Amygdala (tissue), 56 donors: ENCODE measurements around the gene TMEM139.

Experiments
- DNase-seq, 56 donors: peaks; one replicate each; lab custom pipeline; 2025; lab: John Stamatoyannopoulos, UW

TMEM139 gene

GRCh38 chr7:143321242-143321641 is 36.5 kb downstream of the TMEM139 start:
- DNase-seq: no peak

DNA sequence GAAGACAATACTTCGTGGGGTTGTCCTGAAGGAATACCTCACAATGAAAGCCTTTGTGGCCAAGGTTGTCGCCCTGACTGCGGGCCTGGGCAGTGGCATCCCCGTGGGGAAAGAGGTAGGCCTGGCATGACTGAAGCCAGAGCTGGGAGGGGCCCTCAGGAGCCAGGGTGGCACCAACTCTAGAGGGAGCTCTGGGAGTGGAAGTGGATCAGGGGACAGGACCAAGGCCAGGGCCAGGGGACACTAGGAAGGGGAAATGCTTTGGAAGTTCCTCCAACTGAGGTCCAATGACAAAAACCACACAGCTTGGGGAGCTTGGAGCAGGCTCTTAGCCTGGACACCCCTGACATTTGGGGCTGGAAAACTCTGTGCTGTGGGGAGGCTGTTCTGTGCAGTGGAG is 37.0 kb downstream of the TMEM139 start:
- peak in 9 of 56 donors; percentile 1 to 19 (median 11) for DNase-seq

DNA sequence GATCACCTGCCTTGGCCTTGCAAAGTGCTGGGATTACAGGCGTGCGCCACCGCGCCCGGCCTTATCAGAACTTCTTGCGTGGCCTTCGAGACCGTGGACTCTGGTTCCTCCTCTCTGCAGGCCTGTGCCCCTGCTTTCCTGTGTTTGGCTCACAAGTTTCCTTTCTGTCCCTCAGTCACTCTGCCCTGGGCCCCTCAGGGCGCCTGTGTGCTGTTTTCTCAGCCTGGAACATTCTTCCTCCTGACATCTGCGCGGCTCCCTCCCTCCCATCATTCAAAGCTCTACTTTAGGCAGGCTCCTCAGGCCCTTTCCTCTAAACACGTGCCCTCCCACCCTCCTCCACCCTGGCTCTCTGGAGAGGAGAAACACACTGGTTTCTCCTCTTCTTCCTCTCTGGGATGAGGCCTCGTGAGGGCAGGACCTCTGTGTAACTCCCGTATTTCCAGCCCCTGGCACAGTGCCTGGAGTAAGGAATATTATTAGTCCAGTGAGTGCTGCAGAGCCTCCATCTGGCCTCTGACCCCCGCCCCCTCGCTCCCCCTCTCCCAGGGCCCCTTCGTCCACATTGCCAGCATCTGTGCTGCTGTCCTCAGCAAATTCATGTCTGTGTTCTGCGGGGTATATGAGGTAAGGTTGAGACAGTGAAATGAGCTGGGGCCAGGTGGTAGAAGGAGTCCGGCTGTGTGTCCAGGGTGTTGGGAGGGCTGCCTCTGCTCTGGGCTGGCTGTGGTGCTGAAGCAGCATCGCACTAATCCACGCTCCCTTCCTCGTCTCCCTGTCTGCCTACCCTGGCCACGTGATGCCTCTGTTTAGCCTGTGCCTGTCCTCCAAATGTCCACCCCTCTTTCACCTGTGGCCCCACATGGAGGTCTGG is 38.2 kb downstream of the TMEM139 start:
- DNase-seq: no peak

GRCh38 chr7:143323653-143324052 is 38.9 kb downstream of the TMEM139 start:
- no peak for DNase-seq

GRCh38 chr7:143325240-143325639 is 40.5 kb downstream of the TMEM139 start:
- no peak for DNase-seq

- DNase-seq: no peak
Observed at GRCh38 chr7:143327903-143328302, 43.1 kb downstream of the TMEM139 start.

DNA sequence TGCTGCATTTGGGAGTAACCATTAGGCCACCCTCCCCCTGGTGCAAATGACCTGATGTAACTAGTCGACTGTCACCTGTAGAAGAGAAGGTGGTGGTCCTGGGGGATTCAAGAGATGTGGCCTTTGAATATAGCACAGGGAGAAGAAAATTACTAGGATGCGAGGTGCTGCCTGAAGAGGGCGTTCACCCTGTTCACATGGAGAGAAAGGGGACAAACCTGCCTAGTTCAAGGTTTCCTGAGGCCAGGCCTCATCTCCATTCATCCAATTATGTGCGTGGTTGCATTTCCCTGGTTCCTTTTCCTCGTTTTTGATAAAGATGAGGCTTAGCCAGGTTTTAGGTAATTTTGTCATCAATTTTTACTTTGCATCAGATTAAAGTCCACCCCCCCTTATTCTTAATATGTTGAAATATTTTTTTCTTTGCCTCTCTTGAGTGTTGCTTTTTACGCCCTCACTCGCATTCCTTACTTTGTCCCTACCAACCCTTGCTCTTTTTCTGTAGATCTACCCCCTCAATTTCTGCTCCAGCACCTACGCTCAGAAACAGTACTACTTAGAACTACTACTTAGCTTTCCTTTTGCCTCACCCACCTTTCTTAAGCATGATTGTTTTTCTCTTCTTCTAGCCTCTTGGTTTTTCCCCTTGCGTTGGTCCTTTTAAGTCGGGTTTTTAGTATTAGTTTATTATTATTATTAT is 44.9 kb downstream of the TMEM139 start:
- no peak for DNase-seq

GRCh38 chr7:143331179-143331801 is 46.5 kb downstream of the TMEM139 start:
- no peak for DNase-seq

DNA sequence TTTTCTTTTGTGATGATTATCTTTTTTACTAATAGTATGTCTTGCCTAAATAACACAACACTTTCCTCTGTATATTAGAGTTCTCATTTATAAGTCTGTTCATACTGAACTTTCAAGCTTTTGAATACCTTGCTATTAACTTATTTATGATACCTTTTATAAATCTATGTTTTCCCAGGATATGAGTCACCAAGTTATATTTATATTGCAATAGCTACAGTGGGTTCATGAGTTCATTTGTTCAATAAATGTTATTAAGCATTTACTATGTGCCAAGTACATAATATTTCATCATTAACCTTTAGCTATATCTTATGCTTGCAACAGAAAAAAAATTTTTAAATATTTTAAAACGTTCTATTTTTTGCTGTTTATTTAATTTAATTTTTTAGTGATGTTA is 49.5 kb downstream of the TMEM139 start:
- no peak for DNase-seq

GRCh38 chr7:143337216-143337615 is 52.5 kb downstream of the TMEM139 start:
- DNase-seq: no peak
